HG03025 (cell line): ENCODE measurements around the gene SLTM.
"Not testable (repeated sequence)": the region's sequence is repeated elsewhere in the genome, so short reads cannot be mapped to it uniquely, and the experiment has no call there.

Experiments used
- ATAC-seq: cut with Tn5 transposase; IDR thresholded peaks from one replicate; pipeline ENCODE4 v1.9.1; 2021; ENCODE audit warnings: mild to moderate bottlenecking, moderate library complexity; ENCODE audit not compliant: unreplicated experiment, low FRiP score

The SLTM gene

DNA sequence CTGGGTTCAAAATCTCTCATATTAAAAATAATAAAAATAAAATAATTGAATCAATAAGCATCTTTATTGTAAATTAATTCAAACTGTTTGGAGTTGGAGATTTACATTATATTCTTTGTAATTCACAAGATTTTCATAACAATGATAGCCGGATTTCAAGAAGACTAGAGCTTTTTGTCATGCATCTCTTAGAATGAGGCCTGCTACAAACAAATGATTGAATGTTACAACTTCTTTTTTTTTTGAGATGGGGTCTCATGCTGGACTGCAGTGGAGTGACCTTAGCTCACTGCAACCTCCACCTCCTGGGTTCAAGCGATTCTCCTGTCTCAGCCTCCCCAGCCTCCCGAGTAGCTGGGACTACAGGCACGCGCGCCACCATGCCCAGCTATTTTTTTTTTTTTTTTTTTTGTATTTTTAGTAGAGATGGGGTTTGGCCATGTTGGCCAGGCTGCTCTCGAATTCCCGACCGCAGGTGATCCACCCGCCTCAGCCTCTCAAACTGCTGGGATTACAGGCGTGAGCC lies 3.5 kb downstream of the SLTM start:
- ATAC-seq = no peak

DNA sequence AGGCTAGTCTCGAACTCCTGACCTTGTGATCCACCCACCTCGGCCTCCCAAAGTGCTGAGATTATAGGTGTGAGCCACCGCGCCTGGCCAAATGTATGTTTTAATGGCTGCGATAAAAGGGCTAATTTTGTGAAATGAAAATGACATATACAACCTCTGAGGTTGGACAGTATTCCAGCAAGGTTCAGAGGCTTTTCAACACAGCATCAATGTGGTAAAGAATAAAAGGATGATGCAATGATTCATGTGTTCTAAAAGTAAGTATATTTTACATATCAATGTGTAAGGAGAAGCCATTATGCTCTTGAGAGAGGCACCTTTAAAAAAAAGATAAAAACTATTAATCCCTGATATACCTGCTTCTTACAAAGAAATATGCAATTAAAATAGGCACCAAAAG lies 6.7 kb downstream of the SLTM start:
- ATAC-seq = no peak

DNA sequence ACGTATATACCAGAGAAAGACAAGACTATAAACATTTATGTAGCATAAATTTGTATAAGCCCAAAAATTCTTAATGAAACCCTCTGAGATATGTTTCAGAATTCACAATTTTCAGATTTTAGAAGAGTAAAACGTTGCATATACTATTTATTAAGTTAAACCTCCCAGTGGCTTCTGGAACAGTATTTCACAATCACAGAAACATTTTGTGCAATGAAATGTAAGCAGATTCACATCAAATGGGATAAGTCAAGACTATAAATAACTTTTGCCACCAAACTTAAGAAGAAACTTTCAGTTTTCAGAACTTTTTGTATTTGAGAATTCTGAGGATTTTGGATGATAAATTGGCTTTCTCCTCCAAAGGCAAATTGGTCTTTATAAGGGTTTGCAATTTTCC lies 9.2 kb downstream of the SLTM start:
- no peak for ATAC-seq

DNA sequence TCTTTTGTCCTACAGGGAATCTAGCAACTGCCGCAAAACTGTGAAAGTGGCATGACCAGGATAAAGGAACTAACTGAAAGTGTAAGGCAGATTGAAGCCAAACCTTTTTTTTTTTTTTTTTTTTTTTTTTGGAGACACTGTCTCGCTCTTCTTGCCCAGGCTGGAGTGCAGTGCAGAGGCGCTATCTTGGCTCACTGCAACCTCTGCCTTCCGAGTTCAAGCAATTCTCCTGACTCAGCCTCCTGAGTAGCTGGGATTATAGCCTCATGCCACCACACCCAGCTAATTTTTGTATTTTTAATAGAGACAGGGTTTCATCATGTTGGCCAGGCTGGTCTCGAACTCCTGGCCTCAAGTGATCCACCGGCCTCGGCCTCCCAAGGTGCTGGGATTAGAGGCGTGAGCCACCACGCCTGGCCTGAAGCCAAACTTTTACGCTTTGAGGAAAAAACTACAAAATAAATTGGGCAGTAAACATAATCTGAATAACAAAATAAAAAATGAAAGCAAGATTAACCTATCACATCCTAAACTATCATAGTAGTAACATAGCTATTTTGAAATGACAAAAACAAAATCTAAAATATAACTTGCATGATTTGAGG lies 9.7 kb downstream of the SLTM start:
- no peak for ATAC-seq

DNA sequence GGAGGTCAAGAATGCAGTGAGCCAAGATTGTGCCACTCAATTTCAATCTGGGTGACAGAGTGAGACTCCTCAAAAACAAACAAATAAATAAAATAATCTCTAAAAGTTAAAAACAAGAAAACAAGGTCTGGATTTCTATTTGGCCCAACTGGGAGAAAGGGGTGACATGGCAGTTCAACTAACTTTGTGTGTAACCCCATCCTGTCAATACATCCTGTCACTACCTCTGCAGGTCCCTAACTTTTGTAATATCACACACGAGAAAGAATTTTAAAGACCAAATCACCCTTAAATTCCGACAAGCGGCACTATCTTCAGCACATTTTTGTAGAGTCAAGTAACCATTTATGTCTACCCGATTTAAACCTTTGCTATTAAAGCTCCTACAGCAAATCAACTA lies 10.2 kb downstream of the SLTM start:
- ATAC-seq = no peak

DNA sequence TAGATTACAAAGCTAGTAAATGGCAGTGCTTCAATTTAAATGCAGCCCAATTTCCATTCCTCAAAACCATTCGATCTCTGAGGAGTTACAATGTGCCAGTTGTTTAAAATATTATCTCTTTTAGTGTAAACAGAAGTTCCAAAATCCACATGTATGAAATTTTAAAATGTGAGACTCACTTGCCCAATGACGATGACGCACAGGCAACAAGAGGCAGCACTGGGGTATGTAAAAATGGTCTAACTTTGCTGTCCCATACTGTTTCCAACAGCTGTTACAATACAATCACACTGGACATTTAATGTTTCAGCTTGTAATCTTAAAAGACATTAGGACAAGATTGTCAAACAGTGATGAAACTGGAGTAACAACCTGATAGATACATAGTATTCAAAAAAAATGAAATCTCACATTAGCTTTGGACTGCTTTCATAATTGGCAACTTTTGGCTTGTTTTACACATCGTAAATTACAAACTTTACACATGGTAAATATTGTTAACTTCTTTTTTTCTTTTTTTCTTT lies 12.2 kb downstream of the SLTM start:
- ATAC-seq = no peak

DNA sequence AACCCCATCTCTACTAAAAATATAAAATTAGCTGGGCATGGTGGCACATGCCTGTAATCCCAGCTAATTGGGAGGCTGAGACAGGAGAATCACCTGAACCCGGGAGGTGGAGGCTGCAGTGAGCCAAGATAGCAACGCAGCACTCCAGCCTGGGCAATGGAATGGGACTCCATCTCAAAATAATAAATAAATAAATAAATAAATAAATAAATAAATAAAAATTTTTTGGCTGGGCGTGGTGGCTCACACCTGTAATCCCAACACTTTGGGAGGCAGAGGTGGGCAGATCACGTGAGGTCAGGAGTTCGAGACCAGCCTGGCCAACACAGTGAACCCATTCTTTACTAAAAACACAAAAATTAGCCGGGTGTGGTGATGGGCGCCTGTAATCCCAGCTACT lies 13.0 kb downstream of the SLTM start:
- not testable (repeated sequence) for ATAC-seq

DNA sequence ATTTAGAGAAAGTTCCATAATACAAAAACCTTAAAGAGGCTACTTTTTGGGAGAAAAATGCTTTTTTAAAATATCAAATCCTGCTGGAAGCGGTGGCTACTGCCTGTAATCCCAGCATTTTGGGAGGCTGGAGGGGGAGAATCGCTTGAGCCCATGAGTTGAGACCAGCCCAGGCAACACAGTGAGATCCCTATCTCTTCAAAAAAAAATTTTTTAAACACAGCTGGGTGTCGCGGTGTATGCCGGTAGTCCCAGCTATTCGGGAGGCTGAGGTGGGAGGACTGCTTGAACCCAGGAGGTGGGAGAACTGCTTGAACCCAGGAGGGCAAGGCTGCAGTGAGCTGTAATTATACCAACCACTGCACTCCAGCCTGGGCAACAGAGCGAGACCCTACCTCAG lies 14.2 kb downstream of the SLTM start:
- no peak for ATAC-seq

DNA sequence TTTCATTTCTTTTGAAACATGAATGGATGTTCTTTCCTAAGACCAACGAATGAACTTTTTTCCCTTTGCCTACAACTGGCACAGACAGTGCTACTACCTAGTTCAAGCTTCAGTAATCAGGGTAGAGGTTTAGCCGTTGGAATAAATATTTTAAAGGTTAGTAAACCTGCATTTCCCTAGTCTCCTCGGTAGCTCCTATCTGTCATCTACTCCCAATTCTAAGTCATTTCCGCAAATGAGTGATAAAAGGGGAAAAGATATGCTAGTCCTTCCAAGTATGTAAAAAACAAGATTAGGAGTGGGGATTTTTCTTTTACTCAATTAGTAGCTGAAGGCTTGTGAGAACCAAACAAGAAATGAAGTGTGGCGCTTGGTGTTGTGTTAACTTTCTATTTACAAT lies 15.2 kb downstream of the SLTM start:
- ATAC-seq = no peak

DNA sequence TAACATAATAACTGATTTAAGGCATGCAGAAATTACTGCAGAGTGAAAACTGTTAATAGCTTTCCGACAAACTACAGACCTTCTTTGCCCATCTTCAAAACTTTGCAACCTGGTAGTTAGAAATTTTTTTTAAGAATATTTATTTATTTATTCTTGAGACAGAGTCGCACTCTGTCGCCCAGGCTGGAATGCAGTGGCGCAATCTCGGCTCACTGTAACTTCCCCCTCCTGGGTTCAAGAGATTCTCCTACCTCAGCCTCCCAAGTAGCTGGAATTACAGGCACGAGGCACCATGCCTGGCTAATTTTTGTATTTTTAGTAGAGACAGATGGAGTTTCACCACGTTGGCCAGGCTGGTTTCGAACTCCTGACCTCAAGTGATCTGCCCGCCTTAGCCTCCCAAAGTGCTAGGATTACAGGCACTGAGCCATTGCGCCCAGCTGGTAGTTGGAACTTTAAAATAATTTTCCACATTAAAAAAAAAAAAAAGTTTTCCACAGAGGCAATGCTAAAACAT lies 15.8 kb downstream of the SLTM start:
- ATAC-seq = not testable (repeated sequence)

DNA sequence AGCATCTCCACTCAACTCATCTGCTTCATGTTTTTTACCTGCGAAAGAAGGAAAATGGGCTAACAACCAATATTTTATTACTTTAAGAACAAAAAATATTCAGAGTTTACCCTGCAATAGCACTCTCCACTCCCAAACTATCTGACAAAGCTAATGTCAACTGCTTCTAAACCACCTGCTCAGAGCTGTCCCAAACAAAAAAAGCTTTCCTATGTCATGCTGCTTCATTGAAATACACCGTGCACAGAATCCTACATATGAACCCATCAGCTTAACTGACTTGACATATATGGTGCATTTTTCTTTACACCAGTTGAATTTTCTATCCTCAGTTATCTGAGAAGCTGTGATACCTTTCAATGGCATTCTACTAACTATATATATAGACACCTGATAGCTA lies 16.5 kb downstream of the SLTM start:
- no peak for ATAC-seq

DNA sequence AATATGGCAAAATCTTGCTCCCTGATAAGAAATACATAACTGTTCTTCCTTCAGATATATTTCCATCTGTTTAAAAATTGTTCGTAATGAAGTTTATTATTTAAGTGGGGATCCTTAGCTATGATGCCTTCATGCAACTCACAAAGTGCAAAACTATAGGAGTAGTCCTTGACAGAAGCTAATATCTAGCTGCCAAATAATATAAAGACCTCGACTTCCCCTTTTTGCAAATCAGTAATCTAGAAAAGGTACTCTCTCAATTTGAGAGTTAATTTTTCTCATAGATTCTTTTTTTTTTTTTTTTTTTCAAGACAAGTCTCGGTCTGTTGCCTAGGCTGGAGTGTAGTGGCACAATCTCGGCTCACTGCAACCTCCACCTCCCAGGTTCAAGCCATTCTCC lies 23.0 kb downstream of the SLTM start:
- ATAC-seq = no peak

DNA sequence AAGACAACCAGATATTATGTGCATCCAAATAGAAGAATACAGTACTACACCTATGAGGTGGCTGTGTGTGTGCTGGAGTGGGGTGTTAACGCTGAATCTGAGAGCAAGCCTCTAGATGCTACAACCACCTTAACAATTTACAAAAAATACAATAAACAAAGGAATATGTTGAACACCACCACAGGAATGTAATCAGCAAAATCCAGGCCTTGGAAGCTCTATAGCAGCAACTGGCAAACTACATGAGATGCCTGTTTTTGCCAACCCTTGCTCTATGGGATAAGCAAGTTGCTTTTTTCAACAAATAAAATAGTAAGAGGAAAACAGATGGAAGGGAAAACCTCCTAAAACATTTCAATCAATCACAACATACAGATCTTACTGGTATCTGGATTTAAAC lies 23.9 kb downstream of the SLTM start:
- no peak for ATAC-seq

DNA sequence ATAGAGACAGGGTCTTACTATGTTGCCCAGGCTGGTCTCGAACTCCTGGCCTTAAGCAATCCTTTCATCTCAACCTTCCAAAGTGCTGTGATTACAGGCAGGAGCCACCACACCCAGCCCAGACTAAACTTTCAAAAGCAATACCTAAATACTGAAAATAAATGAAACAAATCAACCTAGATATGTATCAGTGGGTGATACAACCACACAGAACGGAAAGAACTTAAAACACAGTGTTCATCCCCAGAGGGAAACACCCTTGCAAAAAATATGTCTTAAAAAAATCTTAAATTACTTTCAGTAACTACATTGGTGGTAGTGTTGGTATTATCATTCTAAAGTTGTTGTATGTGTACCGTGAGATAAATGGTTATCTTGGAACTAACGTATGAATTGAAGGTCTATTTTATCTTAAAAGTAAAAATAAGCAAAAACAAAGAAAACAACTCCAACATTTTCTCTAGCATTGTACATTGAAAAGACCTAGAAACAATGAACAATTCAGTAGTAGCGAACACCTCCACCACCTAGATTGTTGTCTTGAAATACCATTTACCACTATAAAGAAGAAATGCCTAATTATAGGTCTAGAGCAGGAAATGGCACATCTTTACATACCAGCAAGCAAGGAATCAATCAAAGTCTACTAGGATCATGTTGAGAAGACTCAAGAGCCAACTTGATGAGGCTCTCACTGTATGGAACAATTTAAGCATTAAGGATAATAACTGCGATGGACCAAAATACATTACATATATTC lies 24.7 kb downstream of the SLTM start:
- ATAC-seq = no peak

DNA sequence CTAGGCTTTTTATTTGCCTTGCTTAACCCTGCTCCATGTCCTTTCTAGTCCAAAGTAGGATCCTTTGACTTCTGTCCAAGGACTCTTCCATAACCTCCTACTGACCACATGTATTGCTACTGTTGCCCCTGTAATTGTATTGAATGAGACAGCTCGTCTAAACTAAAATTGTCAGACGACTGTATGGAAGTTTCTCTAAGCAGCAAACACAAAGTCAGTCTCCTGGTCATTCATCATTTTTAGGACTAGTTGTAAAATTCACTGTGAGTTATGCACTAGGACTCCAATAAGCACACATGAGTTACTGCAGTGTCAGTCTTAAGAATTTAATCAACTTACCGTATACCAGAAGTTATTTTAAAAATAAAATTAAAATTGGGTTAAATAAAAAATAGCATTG lies 32.8 kb downstream of the SLTM start:
- no peak for ATAC-seq

DNA sequence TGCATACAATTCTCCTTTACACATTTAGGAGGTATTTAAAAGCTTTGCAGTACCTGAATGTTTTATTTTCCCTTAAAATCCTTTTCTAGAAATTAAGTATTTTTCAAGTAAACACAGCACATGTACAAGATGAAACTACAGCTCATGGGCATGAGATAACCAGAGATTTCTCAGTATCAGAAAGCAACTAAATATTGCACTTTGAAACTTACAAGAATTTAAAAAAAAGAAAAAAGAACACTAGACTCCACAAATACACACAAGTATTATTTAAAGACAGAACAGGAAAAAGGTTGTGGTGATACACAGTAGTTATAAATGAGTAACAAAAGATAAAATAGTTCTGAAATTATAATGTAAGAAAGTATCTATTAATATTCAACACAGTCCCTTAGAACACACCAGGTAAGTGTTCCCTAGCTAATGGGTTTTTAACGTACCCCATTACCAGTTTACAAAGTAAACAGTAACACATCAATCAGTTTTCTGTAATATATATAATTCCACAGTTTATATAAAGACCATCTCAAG lies 35.3 kb downstream of the SLTM start:
- ATAC-seq = no peak

DNA sequence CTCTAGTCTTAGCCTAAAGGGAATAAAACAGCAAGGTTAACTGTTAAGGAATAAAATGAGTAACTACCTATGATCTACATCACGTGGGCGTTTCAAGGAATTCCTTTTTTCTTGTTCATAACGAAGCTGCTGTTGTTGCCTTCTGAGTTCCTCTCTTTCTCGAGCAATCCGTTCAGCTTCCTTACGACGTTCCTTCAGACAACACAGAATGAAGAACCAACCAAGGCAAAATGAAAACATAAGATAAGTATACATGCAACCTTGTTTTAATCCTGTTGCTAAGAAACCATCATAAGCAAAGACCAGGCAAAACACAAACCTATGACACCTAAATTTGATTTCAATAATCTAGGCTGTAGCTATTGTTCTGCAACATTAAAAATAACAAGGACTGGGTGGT lies 44.1 kb downstream of the SLTM start:
- no peak for ATAC-seq

DNA sequence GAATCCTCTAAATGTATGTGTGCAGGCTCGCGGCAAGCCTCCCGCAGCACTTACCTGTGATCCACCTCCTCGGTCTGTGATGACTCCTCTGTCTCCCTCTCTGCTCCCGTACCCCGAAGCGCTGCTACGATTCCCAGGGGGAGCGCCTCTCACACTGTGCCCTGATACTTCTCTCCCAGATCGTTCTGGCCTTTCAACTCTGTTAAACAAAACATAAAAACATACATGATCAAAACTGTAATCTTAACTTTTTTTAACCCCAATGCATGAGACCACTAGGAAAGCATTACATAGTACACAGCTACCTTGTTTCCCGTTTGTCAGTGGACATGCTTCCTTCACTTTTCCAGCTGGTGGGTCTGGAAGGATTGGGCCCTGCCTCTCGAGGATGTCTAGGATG lies 46.6 kb downstream of the SLTM start:
- no peak for ATAC-seq

DNA sequence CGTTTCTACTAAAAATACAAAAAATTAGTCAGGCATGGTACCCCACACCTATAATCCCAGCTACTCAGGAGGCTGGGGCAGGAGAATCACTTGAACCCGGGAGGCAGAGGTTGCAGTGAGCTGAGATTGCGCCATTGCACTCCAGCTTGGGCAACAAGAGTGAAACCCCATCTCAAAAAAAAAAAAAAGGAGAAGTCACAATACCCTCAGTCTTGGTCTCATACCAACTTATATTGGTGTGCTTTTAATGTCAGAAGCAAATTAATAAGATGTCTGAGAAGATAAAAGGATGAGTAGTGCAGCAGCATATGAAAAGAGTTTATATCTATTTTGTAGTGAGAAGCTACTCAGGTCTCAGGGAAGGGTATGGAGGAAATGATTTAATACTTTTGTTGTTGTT lies 49.6 kb downstream of the SLTM start:
- ATAC-seq = not testable (repeated sequence)

DNA sequence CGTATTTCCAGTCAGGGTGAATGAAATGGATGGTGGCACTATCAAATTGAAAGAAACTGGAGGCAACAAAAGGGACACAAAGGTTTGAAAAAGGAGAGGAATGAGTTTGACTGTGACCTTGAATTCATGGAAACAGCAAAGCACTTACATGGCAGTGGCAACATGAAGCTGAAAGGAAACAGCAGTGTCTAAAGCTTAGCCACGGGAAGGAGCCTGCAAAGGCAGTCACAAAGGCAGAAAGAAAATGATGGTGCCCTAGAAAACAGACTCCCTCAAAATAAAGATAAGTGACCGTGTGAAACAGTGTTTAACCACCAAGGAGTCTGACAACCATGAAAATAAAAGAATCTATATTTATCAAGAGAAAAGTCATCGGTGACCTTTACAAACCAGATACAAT lies 51.2 kb downstream of the SLTM start:
- ATAC-seq = no peak

DNA sequence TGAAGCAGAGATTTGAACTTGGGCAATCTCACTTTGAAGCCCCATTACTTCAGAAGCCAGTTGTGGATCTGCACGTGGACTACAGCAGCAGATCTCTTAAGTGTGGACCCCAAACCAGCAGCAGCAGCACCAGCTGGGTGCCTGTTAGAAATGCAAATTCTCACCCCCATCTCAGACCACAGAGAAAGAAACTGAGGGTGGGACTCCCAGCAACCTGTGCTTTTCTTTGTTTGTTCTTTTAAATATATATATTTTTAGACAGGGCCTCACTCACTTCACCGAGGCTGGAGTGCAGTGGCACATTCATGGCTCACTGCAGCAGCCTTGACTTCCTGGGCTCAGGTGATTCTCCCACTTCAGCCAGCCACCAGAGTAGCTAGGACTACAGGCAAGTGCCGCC lies 53.2 kb downstream of the SLTM start:
- peak; percentile 66 for ATAC-seq
